Parathyroid adenoma (tissue), 2 donors: ENCODE results near the gene ENOPH1.

ENCODE experiments used
- H2AFZ ChIP-seq: fragments of 300-600 bp; sonication (generic); one replicate; pipeline ENCODE4 v1.7.0; 2017; ENCODE audit warnings: antibody characterized with exemption, mild to moderate bottlenecking
- H3K27ac ChIP-seq: fragments of 300-600 bp; sonication (generic); one replicate; pipeline ENCODE4 v1.7.0; 2017
- H3K27me3 ChIP-seq: fragments of 300-600 bp; sonication (generic); one replicate; pipeline ENCODE4 v1.7.0; 2017; ENCODE audit warnings: low read length; ENCODE audit not compliant: control insufficient read depth, insufficient read depth
- H3K36me3 ChIP-seq: fragments of 300-600 bp; sonication (generic); one replicate; pipeline ENCODE4 v1.7.0; 2017; ENCODE audit warnings: low read length; ENCODE audit not compliant: control insufficient read depth, insufficient read depth
- H3K4me1 ChIP-seq: fragments of 300-600 bp; sonication (generic); one replicate; pipeline ENCODE4 v1.7.0; 2017; ENCODE audit warnings: control low read depth
- H3K4me2 ChIP-seq: fragments of 300-600 bp; sonication (generic); one replicate; pipeline ENCODE4 v1.7.0; 2017; ENCODE audit warnings: low read length
- H3K4me3 ChIP-seq: fragments of 300-600 bp; sonication (generic); one replicate; pipeline ENCODE4 v1.7.0; 2017; ENCODE audit warnings: low read depth, low read length
- H3K79me2 ChIP-seq: fragments of 300-600 bp; sonication (generic); one replicate; pipeline ENCODE4 v1.7.0; 2017; ENCODE audit warnings: control low read depth
- H3K9ac ChIP-seq: fragments of 300-600 bp; sonication (generic); one replicate; pipeline ENCODE4 v1.7.0; 2017; ENCODE audit warnings: mild to moderate bottlenecking
- H3K9me3 ChIP-seq: fragments of 300-600 bp; sonication (generic); one replicate; pipeline ENCODE4 v1.7.0; 2017; ENCODE audit warnings: low read length; ENCODE audit not compliant: control insufficient read depth
- TF ChIP-seq, protein P1 (sequence below): fragments of 300-600 bp; sonication (generic); IDR thresholded peaks from one replicate; pipeline ENCODE4 v1.7.0; 2017; ENCODE audit warnings: antibody characterized with exemption, mild to moderate bottlenecking
- donor health status: primary hyperparathyroidism.

Gene ENOPH1

DNA sequence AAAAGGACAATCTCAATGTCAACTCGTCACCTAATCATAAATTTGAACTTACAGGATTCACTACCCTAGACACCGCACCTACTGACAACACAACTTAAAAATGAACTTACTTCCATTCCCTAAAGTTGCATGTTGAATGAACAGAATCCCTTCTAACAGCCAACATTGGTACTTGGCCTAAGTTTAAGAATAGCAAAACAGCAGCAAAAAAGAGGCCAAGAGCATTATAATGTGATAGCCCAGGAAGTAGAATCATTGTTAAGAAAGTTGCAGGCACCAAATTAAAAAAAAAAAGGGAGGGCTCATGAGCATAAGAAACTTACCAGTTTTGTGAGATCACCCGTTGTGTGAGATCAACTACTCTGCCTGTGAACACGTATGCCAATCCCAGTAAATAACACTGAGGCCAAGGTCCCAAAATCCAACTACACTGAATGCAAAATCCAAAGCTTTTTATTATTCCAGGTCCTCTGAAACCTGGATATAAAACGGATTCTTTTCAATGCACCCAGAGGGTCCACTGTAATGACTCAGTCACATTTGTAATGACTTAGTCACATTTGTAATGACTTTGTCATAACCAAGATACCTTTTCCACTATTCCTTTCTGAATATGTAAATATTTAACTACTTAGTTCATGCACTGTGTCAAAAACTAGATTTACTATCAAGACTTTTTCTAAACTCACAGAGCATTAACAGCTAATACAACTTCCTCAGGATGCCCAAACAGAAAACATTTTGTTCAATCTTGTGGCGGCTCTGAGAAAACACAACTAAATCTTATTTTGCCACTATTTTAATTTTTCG lies 6.9 kb upstream of the ENOPH1 start:
- Histone ChIP-seq H3K27ac (no peak overlapping the region), H3K79me2 (peaks cover 7% of the 10 kb centered on the region), H3K9me3 (no peaks in the 10 kb centered on the region), H2AFZ (no peak overlapping the region), H3K4me1 (peaks cover 7% of the 10 kb centered on the region), H3K9ac (no peak overlapping the region), H3K27me3 (no peaks in the 10 kb centered on the region), H3K36me3 (no peaks in the 10 kb centered on the region), H3K4me2 (no peak overlapping the region), H3K4me3 (no peak overlapping the region)
- TF ChIP-seq, protein P1, sequence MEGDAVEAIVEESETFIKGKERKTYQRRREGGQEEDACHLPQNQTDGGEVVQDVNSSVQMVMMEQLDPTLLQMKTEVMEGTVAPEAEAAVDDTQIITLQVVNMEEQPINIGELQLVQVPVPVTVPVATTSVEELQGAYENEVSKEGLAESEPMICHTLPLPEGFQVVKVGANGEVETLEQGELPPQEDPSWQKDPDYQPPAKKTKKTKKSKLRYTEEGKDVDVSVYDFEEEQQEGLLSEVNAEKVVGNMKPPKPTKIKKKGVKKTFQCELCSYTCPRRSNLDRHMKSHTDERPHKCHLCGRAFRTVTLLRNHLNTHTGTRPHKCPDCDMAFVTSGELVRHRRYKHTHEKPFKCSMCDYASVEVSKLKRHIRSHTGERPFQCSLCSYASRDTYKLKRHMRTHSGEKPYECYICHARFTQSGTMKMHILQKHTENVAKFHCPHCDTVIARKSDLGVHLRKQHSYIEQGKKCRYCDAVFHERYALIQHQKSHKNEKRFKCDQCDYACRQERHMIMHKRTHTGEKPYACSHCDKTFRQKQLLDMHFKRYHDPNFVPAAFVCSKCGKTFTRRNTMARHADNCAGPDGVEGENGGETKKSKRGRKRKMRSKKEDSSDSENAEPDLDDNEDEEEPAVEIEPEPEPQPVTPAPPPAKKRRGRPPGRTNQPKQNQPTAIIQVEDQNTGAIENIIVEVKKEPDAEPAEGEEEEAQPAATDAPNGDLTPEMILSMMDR, result no peak

DNA sequence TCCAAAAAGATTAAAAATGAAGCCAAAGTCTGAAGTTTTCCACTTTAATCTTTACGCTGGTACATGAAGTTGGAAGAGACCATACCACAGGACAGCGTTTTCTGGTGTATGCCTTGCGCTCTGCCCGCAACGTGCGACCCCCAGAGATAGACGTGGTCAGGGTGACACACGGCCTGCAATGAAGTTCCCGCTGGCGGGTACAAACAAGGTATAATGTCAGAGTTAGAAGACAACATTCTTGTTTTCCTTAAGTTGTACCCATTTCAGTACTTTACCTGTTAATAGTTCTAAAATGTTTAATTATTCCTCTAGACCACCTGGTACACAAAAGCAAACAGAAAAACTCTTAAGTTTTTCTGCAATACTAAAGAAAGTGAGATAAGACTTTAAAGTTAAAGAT lies 4.9 kb upstream of the ENOPH1 start:
- no peaks in the 10 kb centered on the region for H3K9me3 ChIP-seq
- H3K79me2 ChIP-seq, result peaks cover 15% of the 10 kb centered on the region
- no peak overlapping the region for H2AFZ ChIP-seq
- no peaks in the 10 kb centered on the region for H3K36me3 ChIP-seq
- peaks cover 7% of the 10 kb centered on the region for H3K4me1 ChIP-seq
- no peak overlapping the region for H3K4me2 ChIP-seq
- no peaks in the 10 kb centered on the region for H3K27me3 ChIP-seq
- TF ChIP-seq, protein P1, result no peak
- no peak overlapping the region for H3K27ac ChIP-seq
- H3K9ac ChIP-seq, result no peak overlapping the region
- H3K4me3 ChIP-seq, result no peak overlapping the region

DNA sequence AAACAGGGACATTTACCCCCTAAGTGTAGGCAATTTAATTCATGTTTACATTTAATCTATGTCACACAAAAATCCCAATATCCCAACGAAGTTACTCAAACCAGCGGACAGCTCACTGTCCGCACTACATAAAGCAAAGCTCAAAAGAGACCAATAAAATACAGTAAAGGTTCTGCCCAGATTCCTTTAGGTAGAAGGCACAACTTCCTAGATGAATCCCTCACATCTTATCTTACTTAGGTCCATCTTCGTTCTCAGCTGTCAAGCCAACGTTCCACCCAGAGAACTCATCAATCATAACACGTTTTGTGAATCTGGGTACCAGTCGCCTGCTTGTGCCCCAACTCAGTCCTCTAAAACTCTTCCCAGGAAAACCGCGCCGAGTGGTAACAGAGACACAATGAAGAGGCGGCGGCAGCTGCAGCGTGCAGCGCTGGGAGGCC lies 1.8 kb upstream of the ENOPH1 start:
- peak overlapping the region; percentile 94 for H3K27ac ChIP-seq
- no peaks in the 10 kb centered on the region for H3K9me3 ChIP-seq
- peak overlapping the region; percentile 74 for H3K4me3 ChIP-seq
- H3K4me2 ChIP-seq, result peak overlapping the region; percentile 86
- H3K9ac ChIP-seq, result peak overlapping the region; percentile 19
- H3K4me1 ChIP-seq, result peaks cover 7% of the 10 kb centered on the region
- no peak overlapping the region for H2AFZ ChIP-seq
- no peaks in the 10 kb centered on the region for H3K36me3 ChIP-seq
- no peaks in the 10 kb centered on the region for H3K27me3 ChIP-seq
- TF ChIP-seq, protein P1, result no peak
- H3K79me2 ChIP-seq, result peaks cover 21% of the 10 kb centered on the region

DNA sequence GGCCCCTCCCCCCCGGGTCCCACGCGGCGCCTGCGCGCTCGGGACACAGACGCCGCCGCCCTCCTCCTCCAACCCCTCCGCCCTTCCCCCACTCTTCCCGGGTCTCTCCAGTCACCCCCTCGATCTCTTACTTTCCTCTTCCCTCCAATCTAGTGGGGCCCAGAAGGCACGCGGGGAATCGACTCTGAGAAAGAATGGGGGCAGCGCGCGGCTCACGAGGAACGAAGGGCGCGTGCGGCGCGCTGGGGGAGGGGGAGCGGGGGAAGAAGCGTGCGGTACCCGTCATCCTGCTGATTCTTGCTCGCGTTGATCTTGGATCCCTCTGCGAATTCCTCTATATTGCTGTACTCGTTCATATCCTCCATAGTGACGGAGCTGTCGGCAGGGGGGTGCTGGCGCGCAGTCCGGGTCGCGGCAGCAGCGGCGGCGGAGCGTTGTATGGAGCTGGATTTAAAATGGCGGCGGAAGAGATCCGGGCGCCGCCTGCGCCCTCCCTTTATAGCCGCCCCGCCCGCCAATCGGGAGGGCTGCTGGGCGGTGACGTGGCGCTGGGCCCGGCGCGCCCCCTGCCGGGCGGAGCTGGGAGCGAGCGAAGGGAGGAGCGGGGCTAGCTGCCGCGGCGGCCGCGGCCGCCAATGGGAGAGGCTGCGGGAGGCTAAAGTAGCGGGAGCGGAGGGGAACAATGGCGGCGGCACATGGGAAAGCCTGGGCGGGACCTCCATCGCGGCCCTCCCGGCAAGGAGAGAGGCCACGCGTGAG lies 1.2 kb upstream of the ENOPH1 start:
- TF ChIP-seq, protein P1, result peak; percentile 94
- H3K4me3 ChIP-seq, result peak overlapping the region; percentile 74
- peak overlapping the region; percentile 88 for H2AFZ ChIP-seq
- H3K79me2 ChIP-seq, result peaks cover 23% of the 10 kb centered on the region
- H3K27me3 ChIP-seq, result no peaks in the 10 kb centered on the region
- H3K4me2 ChIP-seq, result peak overlapping the region; percentile 86
- peak overlapping the region; percentile 94 for H3K27ac ChIP-seq
- H3K9me3 ChIP-seq, result no peaks in the 10 kb centered on the region
- peak overlapping the region; percentile 19 for H3K9ac ChIP-seq
- no peaks in the 10 kb centered on the region for H3K36me3 ChIP-seq
- H3K4me1 ChIP-seq, result peaks cover 7% of the 10 kb centered on the region
